GM12878 (cell line): Measurements from ENCODE around the gene MOBP. TPM values are rescaled to one million over a fixed set of nuclear protein-coding genes. Genes with fewer than 3 reads are reported as not detected.

Experiments
- ATF3 ChIP-seq: IDR thresholded peaks from 2 replicates; pipeline ENCODE4 v1.6.1; 2011; ENCODE audit warnings: low read depth, mild to moderate bottlenecking, low read length, moderate library complexity, borderline replicate concordance; ENCODE audit errors: extremely low read depth
- CEBPZ ChIP-seq: fragments of 150-350 bp; IDR thresholded peaks from 2 replicates; pipeline ENCODE4 v1.6.1; 2016; ENCODE audit warnings: low read depth, low read length
- ETV6 ChIP-seq, 2 experiments: fragments of 450-650 bp in 1 of 2; IDR thresholded peaks in 1 of 2; conservative IDR thresholded peaks in 1 of 2; 2 replicates each; pipeline ENCODE4 v1.6.1; 2014; ENCODE audit warnings: antibody characterized with exemption in 1 of 2, borderline replicate concordance in 1 of 2, low read depth in 1 of 2, mild to moderate bottlenecking in 1 of 2, moderate library complexity in 1 of 2
- HDAC2 ChIP-seq: fragments of 200-600 bp; sonication (generic); IDR thresholded peaks from 2 replicates; pipeline ENCODE4 v1.6.1; 2017
- SMAD5 ChIP-seq: IDR thresholded peaks from 2 replicates; pipeline ENCODE4 v1.6.1; 2016; ENCODE audit warnings: antibody characterized with exemption, low read depth
- WRNIP1 ChIP-seq: IDR thresholded peaks from 2 replicates; pipeline ENCODE4 v1.6.1; 2011; ENCODE audit warnings: low read depth, low read length, improper control_type of control experiment, borderline replicate concordance
- ZNF687 ChIP-seq: fragments of 450-650 bp; IDR thresholded peaks from 2 replicates; pipeline ENCODE4 v1.6.1; 2017; ENCODE audit warnings: mild to moderate bottlenecking, moderate library complexity
- polyA plus RNA-seq, 11 experiments: library from polyadenylated mRNA; depleted of rRNA in 4 of 11; unstranded in 6 of 11; stranded (reverse) in 5 of 11; fragments of >200 nt; fragmentation: Nextera tagmentation in 4 of 11; fragmentation: Illumina TruSeq in 1 of 11; extraction: Ambion mirVana in 4 of 11; extraction: Trizol in 1 of 11; gene quantifications; 1 replicate in 1 of 11; 2 replicates in 10 of 11; pipeline versions ENCODE4 v1.2.1 to v1.2.3, GENCODE V29; 2011 to 2016; ENCODE audit warnings: inconsistent platforms in 2 of 11, missing spikeins in 2 of 11, low read depth in 1 of 11
- total RNA-seq, 4 experiments: library from RNA; depleted of rRNA in 3 of 4; stranded (reverse); fragments of >200 nt in 3 of 4; fragmentation: Illumina TruSeq in 1 of 4; extraction: Trizol in 1 of 4; gene quantifications; 2 replicates each; pipeline versions ENCODE4 v1.2.1 to v1.2.3, GENCODE V29; 2013 to 2021

Gene MOBP
- total and polyA plus RNA-seq, 10 of the 15 experiments (the other 5 are each of a cell fraction or from before 2014, with no cell fraction given), result 0.04 to 0.09 (median 0.08) TPM; not detected in 5

- TF ChIP-seq SMAD5, result no peak
- no peak for TF ChIP-seq HDAC2
- TF ChIP-seq CEBPZ, result no peak
- no peak for TF ChIP-seq ETV6 (conservative IDR thresholded peaks at IDR 0.05 in 1 of 2, IDR thresholded peaks at IDR 0.05 in 1 of 2; ENCODE audit: borderline replicate concordance in 1 of 2, low read depth in 1 of 2)
- TF ChIP-seq ZNF687, result no peak
- no peak for TF ChIP-seq WRNIP1
- no peak for TF ChIP-seq ATF3
Measured at GRCh38 chr3:39427506-39427905, 40.0 kb upstream of the MOBP start (continued).
